Measurements from ENCODE around the gene HSPA6.

The HSPA6 gene

GRCh38 chr1:161484613-161485012, 39.7 kb upstream of the HSPA6 start:
- TF ChIP-seq, protein P1, sequence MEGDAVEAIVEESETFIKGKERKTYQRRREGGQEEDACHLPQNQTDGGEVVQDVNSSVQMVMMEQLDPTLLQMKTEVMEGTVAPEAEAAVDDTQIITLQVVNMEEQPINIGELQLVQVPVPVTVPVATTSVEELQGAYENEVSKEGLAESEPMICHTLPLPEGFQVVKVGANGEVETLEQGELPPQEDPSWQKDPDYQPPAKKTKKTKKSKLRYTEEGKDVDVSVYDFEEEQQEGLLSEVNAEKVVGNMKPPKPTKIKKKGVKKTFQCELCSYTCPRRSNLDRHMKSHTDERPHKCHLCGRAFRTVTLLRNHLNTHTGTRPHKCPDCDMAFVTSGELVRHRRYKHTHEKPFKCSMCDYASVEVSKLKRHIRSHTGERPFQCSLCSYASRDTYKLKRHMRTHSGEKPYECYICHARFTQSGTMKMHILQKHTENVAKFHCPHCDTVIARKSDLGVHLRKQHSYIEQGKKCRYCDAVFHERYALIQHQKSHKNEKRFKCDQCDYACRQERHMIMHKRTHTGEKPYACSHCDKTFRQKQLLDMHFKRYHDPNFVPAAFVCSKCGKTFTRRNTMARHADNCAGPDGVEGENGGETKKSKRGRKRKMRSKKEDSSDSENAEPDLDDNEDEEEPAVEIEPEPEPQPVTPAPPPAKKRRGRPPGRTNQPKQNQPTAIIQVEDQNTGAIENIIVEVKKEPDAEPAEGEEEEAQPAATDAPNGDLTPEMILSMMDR (IDR thresholded peaks at IDR 0.05; ENCODE audit: low read depth, low read length), result peak; percentile 28
- H3K4me3 ChIP-seq (replicated peaks in 1 of 2; ENCODE audit: low read depth in 2 of 2, low read length in 2 of 2), result no peak overlapping the region

GRCh38 chr1:161486806-161487741, 37.3 kb upstream of the HSPA6 start:
- H3K4me3 ChIP-seq (replicated peaks in 1 of 2; ENCODE audit: low read depth in 2 of 2, low read length in 2 of 2), result peak overlapping the region in 1 of 2 donors; percentile 38
- DNase-seq (ENCODE audit: low read depth in 2 of 2), result peak; percentile 78 to 87
- TF ChIP-seq, protein P1 (IDR thresholded peaks at IDR 0.05; ENCODE audit: low read depth, low read length), result peak; percentile 72

More at GRCh38 chr1:161484613-161485012, 39.7 kb upstream of the HSPA6 start:
- peak in 1 of 2 donors; percentile 13 for DNase-seq (ENCODE audit: low read depth in 2 of 2)

- TF ChIP-seq, protein P1 (IDR thresholded peaks at IDR 0.05; ENCODE audit: low read depth, low read length), result no peak
- DNase-seq (ENCODE audit: low read depth in 2 of 2), result no peak
- no peak overlapping the region for H3K4me3 ChIP-seq (replicated peaks in 1 of 2; ENCODE audit: low read depth in 2 of 2, low read length in 2 of 2)
These were observed 32.9 kb upstream of the HSPA6 start for GRCh38 chr1:161491472-161491871.

DNA sequence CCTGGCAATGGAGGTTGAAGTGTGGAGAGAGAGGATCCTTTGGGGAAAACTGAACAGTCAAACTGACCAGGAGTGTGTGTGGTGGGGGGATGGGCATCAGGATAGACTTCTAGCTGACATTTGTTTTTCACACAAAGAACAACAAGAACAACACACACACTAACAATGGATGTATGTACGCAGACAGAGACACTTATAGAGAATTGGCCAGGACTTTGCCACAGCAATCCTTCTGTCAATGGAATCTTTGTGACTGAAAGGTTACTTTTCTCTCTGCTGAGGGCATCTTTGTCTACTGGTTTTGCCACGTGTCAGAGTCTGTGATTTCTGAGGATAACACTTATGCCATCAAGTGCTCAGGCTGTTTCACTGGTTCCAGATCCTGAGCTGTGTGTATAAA, 31.5 kb upstream of the HSPA6 start:
- H3K4me3 ChIP-seq (replicated peaks in 1 of 2; ENCODE audit: low read depth in 2 of 2, low read length in 2 of 2), result no peak overlapping the region
- TF ChIP-seq, protein P1 (IDR thresholded peaks at IDR 0.05; ENCODE audit: low read depth, low read length), result no peak
- DNase-seq (ENCODE audit: low read depth in 2 of 2), result no peak

DNA sequence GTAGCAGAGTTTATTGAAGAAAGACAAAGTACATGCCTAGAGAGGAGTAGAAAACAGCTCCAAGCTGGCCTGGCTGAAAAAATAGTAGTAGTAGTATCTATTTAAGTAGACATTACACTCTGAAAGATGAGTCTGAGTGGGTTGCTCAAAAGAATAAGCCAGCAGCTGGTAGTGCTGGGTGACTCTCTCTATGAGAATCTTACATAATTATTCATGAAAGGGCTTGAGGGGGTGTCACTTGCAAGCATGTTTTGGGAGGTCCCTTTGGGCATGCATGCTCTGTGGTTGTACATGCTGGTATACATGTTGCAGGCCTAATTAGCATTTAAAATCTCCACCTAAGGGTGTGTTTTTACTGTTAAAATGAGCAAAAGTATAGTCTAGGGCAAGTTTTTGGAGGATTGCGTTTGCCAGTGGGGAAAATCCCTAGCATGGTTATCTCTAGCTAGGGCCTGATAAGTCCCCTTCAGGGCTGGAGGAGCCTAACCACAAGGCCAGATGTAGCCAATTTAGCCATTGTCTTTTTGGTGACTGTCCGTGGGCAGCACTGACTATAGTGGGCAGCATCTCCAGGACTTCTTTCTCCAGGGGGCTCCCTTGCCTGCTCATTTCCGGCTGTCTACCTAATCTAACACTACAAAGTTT, 30.1 kb upstream of the HSPA6 start:
- DNase-seq (ENCODE audit: low read depth in 2 of 2), result no peak
- TF ChIP-seq, protein P1 (IDR thresholded peaks at IDR 0.05; ENCODE audit: low read depth, low read length), result no peak
- H3K4me3 ChIP-seq (replicated peaks in 1 of 2; ENCODE audit: low read depth in 2 of 2, low read length in 2 of 2), result no peak overlapping the region

DNA sequence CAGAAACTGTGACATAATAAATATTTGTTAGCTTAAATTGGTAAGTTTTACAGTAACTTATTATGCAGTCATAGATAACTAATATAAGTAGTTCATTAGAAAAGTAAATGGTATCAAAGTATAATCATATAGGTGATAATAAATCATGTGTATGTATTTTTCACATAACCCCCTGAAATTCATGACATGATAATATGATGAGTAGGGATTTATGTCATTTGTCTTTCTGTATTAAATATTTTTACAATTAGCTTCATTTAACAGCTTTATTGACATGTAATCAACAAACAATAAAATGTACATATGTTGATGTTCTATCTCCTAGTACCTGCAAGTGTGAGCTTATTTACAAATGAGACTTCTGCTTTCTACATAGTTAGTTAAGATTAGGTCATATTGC, 28.9 kb upstream of the HSPA6 start:
- H3K4me3 ChIP-seq (replicated peaks in 1 of 2; ENCODE audit: low read depth in 2 of 2, low read length in 2 of 2), result no peak overlapping the region
- no peak for DNase-seq (ENCODE audit: low read depth in 2 of 2)
- TF ChIP-seq, protein P1 (IDR thresholded peaks at IDR 0.05; ENCODE audit: low read depth, low read length), result no peak

Measured in cardiac fibroblast (primary cell).